Stimulated activated CD8-positive, alpha-beta memory T cell treated with anti-CD3 and anti-CD28 coated beads, Interleukin-12 subunit alpha, Interleukin-12 subunit beta, amount 100 ng/mL, for 24 hours (primary cell): ENCODE measurements around the gene NEU4.
"Not testable (repeated sequence)": the region's sequence is repeated elsewhere in the genome, so short reads cannot be mapped to it uniquely, and the experiment has no call there.

Experiments used
- DNase-seq: peaks from one replicate; pipeline ENCODE4 v3.0.0-alpha.2; 2020; ENCODE audit errors: extremely low read depth

NEU4 gene

DNA sequence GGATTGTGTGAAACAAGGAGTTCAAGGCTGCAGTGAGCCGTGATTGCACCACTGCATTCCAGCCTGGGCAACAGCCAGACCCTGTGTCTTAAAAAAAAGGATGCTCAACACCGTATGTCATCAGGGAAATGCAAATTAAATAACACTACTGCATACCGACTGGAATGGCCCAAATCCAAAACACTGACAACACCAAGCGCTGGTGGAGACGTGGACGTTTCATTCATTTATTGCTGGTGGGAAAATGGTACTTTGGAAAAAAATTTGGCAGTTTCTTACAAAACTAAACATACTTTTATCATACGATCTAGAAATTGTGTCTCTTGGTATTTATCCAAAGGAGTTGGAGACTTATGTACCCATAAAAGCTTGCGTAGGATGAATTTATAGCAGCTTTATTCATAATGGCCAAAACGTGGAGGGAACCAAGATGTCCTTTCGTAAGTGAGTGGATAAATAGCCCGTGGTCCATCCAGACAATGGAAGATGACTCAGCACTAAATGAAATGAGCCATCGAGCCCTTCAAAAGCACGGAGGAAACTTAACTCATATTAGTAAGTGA lies 24.2 kb downstream of the NEU4 start:
- no peak for DNase-seq

DNA sequence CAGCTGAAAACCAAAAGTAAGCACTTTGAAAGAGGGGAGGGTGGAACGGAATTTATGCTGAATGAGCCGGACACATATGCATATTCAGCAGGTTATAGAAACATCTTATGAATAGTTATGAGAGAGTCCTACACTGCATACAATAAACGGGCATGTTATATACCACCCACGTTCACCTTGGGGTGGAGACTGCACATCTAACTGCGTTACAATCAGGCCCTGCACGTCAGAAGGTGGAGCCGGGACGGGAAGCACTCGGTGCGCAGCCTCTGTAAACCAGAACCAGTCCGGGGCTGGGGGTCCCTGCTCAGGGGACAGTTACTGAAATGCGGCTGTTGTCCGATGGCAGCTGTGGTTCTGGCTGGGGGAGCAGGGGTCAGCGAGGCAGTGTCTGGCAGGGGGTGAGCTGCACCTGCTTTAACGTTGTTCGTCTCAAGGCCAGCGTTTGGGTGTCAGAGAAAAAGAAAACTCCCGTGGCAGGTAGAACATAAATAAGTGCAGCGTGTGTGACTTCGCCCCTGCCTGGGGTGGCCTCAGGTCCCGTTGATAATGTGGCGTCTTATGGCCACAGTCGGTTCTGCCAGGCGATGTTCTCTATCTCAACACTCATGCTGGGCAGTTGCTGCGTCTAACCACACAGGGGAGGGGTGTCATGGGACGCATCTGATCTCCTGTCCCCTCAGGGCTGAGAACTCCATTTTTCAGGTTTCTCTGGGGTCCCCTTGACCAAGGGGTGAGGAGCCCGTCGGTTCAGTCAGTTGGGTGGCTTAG lies 24.9 kb downstream of the NEU4 start:
- DNase-seq = not testable (repeated sequence)

DNA sequence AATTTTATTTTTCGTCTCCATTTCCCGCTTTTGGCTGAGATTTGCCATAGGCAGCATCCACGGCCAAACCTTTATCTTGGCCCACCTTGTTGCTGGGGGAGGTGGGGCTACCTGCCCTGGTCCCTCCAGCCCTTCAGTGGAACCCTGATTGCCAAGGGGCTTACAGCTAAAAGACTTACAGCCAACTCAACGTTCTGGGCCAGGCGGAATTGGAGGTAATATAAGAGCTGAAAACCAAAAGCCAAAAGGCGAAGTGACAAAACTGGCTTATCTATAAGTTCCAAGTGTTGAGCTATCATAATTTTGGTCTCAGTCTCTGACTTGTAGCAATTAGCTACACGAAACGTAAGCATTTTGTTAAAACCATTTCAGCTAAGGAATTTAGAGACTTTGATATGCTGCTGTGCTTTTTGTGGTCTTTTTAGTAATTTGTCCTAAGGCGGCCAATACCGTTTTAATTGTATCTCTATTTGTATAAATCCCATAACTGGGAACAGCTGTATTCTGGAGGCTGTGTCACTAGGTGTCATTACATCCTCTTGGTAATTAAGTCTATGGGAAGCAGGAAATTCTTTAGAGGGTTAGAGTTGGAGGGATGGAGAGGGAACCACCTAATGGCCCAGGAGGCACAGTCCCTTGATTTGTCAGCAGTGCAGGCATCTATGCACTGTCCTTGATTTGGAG lies 25.7 kb downstream of the NEU4 start:
- no peak for DNase-seq

DNA sequence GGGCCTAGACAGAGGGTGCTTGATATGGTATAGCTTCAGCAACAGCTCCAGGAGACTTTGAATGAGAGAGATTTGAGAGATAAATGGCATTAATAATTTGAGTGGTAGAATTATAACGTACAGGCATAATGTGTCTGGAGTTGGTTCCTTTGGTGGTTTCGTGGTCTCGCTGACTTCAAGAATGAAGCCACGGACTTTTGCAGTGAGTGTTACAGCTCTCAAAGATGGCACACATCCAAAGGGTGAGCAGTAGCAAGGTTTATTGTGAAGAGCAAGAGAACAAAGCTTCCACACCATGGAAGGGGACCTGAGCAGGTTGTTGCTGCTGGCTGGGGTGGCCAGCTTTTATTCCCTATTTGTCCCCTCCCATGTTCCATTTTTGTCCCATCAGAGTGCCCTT lies 26.6 kb downstream of the NEU4 start:
- no peak for DNase-seq

DNA sequence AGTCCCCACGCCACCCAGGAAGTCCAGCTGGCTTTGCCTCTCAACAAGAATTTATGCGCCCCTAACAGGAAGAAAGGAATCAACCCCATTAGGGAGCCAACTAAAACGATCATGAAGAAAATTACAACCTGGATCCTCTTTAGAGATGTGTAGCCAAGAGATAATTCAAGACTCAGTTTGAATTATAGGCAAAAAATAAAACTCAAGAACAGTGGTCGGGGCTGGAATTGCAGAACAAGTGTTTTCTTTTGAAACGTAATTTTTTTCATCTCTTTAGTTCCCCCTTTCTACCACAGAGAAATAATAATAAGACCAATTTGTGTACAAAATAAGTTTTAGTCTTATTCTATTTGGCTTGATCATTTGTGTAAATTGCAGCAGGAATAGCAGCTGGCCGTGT lies 27.3 kb downstream of the NEU4 start:
- no peak for DNase-seq

DNA sequence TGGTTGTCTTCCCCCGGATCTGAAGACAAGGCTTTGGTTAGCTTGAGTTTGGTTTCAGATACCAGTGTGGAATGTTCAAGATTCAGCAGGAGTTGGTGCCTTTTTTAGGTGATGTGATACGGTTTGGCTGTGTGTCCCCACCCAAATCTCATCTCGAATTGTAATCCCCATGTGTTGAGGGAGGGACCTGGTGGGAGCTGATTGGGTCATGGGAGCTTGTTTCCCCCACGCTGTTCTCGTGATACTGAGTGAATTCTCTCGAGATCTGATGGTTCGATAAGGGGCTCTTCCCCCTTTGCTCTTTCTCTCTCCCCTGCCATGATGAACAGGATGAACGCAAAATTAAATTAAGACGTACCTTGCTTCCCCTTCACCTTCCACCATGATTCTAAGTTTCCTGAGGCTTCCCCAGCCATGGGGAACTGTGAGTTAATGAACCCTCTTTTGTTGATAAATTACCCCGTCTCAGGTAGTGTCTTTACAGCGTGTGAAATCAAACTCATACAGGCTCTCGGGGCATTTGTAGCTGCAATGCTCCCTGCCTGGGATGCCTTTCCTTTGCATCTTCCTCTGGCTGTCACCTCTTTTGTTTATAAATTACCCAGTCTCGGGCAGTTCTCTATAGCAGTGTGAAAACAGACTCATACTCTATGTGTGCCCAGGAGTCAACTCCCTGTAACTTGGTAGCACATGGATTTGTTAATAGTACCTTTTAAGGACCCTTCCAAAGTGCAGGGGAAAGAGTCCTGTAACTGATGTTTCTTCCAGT lies 28.4 kb downstream of the NEU4 start:
- DNase-seq = no peak

DNA sequence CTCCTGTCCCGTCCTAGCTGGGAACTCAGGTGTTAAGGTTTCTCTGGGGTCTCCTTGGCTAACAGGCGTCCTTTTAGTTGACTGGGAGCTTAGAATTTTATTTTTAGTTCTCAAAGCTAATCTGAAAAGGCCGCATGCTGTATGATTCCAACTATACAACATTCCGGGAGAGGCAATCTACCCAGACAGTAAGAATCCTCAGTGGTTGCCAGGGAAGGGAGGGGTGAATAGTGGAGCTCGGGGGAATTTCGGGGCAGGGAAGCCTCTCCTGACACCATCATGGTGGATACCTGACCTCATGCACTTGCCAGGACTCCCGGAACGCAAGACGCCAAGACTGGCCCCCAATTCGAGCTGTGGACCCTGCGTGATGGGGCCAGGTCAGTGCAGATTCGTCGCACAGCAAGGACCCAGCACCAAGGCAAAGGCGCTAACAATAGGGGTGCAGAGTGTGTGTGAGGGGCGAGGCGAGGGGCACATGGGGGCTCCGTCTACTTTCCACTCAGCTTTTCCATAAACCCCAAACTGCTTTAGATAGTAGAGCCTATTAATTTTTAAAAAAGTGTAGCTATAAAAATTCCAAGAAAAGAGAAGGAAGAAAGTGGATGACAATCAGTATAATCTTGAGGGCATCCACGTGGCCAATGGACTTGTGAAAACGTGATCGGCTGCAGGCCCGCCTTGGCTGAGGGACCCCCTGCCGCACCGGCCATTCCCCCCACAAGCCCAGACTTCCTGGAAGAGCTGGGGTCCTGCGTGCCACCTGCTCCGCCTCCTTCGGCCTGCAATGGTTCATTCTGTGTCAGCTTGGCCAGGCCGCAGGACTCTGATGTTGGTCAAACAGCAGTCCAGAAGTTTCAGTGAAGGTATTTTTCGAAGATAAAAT lies 32.4 kb downstream of the NEU4 start:
- no peak for DNase-seq

DNA sequence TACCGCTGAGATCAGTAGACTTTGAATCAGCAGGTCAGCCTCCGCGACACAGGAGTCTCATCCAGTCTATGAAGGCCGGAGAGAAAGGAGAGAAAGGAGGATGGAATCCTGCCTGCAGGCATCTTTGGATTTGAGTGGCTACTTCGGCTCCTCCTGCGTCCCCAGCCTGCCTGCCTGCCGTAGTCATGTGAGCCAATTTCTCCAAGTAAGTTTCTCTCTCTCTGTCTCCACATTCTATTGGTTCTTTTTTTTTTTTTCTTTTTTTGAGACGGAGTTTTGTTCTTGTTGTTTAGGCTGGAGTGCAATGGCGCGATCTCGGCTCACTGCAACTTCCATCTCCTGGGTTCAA lies 33.0 kb downstream of the NEU4 start:
- no peak for DNase-seq

DNA sequence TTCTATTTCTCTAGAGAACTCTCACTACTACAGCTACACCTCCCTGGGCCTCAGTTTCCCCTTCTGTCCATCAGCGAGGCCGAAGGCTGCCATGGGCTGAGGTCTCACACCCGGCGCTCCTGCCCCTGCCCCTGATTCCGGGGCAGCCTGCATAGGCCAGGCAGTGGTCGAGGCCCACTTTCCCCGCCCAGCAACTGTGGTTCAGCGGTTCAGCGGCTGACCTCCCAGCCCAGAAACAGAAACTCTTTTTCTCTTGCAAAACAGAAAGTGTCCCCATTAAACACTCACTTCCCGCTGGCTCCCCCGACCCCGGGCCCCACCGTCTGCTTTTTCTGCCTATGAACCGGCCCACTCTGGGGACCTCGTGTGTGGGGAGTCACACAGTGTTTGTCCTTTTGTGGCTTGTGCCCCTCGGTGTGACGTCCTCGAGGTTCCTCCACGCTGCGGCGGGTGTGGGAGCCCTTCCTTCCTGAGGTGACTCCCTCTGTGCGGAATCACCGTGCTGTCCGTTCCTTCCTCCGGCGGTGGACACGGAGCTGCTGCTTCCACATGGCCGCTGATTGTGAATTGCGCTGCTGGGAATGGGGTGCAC lies 33.7 kb downstream of the NEU4 start:
- DNase-seq = no peak

DNA sequence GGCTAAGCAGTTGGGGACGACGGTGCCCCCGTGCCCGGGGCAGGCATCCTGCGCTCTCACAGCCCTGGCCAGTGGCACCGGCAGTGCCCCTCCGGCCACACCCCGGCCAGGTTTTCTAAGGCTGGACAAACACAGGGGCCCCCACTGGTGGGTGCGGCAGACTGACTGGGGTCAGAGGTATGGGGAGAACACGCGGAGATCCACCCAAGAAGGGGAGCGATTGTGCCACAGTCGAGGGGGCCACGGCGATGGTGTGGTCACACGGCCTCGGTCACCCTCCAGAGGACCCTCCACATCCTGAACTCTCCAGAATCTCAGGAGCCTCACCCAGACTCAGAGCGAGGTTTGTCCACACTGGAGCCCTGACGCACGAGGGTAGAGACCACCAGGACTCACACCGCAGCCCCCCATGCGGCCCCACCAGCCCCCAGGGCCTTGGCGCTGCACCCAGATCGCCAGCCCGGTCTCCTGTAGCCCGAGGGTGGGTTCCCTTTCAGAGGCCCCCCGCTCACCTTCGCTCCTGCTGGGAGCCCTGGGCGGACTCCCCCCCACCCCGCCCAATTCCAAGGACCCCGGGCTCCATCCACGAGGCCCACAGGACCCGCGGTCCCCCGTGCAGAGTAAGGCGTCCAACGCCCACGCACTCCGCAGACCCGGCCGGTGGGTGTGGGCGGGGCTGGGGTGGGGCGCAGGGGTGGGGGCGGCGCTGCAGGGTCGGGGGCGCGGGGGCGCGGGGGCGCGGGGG lies 34.5 kb downstream of the NEU4 start:
- no peak for DNase-seq

DNA sequence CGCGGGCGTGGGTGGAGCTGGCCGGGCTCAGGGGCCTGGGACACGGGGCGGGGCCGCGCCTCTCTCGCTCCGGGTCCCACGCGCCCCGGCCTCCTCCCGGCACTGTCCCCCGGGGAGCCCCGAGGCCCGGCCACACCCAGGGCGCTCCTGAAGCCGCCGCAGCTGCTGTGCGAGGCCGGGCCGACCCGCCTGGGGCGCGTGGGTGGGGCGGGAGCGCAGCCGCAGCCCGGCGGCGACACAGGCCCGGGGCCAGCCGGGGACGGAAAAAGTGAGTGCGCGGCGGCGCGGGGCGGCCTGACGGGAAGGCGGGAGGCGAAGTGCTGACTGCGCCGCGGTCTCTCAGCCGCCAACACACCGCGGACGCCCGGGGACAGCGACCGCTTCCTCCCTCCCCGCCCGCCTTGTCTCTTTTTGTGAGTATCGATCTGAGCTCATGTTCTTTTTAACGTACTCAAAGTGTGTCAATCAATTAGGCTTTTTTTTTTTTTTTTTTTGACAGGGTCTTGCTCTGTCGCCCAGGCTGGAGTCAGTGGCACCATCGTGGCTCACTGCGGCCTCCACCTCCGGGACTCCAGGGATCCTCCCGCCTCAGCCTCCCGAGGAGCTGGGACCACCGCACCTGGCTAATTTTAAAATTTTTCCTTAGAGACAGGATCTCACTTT lies 35.2 kb downstream of the NEU4 start:
- peak; percentile 65 for DNase-seq

DNA sequence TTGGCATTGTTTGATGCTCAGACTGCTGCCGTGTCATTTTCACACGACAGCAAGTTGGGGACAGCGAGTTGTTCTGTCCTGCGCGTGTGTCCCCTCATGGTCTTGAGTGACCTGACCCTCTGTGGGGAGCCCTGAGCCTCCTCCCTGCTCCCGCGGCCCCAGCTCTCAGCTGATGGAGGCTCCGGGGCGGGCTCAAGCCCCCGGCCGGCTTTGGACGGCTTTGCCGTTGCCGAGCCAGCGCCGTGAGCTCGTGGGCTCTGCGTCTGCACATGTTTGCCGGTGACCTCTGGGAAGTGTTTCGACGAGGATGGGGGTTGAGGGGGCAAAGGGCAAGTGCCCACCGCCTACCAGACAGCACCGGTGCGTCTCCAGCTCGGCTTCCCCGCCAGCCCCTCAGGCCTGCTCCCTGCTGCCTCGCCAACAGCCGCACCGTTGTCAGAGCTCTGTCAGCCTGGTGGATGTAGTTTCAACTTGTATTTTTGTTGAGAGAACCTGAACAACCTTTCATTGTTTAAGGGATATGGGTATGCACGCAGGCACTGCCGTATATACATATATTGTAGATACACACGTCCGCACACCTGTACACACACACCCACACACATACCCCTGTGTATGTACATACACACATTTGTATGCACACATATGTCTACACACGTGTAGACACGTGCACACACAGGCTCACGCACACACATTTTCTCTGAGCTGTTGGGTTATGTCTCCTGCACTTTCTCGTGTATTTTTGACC lies 36.0 kb downstream of the NEU4 start:
- DNase-seq = no peak

DNA sequence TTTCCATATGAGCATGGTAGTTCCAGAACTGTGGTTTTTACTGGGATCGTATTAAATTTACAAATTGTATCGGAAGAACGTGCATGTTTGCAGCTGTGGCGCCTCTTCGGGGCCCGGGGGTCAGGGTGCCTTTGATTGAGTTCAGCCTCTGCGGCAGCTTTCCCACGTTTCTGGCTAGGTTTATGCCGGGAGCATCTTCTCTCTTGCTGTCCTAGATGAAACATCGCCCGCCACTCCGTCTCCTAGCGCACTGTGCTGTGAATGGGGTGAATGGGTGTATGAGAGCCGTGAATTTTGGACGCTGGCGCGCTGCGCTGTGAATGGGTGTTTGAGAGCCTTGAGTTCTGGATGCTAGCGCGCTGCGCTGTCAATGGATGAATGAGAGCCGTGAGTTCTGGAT lies 37.4 kb downstream of the NEU4 start:
- no peak for DNase-seq

DNA sequence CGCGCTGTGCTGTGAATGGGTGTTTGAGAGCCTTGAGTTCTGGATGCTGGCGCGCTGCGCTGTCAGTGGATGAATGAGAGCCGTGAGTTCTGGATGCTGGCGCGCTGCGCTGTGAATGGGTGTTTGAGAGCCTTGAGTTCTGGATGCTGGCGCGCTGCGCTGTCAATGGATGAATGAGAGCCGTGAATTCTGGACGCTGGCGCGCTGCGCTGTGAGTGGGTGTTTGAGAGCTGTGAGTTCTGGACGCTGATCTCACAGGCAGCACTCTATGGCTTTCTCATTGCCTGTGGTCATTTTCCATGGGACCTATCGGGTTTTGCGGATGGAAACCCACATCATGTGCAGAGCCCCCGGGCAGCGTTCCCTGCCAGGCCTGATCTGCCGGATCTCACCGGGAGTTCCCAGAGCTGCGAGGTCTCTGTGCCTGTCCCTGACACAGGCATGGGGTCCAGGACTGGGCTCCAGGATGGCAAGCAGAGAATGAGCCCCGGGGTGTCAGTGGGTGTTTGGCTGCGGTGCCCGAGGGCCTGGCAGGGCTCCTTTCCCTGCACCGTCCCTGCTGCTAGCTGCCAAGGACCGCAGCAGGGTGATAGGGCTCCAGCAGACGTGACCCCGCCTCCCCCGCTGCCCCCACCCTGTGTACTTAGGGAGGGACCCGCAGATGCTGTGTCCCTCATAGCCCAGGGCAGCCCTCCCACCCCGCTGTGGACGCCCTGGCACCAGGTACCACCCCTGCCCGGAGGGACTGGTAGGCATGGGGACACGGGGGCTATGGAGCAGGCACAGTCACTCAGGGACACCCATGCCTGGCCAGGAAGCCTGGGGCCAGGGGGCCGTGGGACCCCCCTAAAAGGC lies 40.0 kb downstream of the NEU4 start:
- DNase-seq = no peak

DNA sequence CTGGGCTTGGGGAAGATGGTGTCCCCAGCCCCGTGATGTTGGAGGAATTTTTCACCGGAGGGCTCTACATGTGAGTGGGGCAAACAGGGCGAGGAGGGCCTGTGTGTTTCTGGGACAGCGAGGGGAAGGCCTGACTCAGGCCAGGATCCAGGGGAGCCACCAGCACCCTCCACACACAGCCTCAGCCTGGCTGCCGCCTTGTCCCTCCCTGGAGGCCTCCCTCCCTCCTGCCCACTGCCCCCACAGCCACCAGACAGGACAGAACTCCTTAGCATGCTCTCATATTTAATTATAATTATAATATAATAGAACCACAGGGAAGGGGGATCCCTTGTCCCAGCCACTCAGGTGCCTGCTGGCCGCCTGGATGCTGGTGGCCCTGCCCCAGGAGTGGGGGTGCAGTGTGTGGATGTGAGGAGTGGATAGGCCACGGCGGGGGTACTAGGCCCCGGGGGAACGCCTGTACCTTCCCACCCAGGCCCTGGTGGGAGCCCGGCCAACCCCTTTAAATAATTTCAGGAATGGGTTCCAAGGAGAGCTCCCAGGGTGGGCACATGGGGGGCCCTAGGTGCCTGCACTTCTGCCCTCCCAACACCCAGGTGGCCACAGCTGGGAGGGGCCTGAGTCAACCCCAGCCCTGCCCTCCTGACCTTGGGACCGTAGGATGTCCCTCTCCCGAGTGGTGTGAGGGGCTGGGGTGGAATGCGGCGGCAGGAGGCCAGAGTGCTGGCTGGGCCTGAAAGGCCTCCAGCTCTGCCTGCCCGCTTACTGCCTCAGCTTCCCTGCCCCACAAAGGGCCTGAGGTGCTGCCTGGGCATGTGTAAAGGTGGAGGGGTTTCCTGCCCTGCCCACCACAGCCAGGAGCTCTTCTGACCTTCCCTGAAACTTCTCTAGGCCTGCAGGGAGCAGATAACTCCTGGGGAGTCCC lies 40.9 kb downstream of the NEU4 start:
- no peak for DNase-seq

DNA sequence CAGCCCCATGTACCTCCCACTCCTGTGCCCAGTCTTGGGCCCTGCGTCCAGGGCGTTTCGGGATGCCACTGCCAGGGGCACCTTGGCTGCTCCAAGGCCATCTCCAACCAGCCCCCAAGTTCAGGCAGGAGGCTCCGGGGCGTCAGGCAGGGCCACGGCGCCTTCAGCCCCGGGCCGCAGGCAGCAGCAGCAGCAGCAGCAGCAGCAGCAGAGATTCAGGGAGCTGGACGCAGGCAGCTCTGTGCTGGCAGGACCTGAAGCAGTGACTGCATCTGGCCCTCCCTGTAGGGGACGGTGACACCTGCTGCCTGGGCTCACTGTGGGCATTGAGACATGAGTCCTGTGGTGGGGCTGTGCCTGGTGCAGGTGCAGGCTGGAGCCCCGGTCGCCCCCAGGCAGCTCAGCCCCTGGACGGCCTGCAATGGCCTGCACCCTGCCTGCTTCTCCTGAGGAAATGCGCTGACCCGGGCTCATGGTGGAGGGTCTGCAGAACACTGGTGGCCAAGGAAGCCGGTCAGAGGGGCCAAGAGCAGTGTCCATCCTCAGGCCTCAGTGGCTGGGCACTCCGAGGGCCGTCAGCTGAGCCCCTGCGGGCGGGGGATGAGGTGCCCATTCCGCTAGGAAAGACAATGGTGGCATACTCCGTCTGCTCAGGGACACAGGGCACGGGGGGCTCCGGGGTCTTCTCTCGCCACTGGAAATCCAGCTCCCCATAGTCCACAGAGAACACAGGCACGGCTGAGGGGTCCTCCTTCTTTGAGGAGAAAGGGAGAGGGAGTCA lies 41.7 kb downstream of the NEU4 start:
- DNase-seq = no peak
